H1 (cell line): ENCODE data around the gene ANXA2R. TPM values are rescaled to one million over a fixed set of nuclear protein-coding genes. Genes with fewer than 3 reads are reported as not detected.

Experiments used
- CHD7 ChIP-seq: fragments of 300-600 bp; sonication (generic); IDR thresholded peaks from 2 replicates; pipeline ENCODE4 v1.7.1; 2012; ENCODE audit warnings: low read length, moderate library complexity, mild to moderate bottlenecking, inconsistent platforms; ENCODE audit not compliant: insufficient replicate concordance
- E2F6 ChIP-seq: IDR thresholded peaks from 2 replicates; pipeline ENCODE4 v1.6.1; 2012; ENCODE audit warnings: inconsistent platforms
- HDAC2 ChIP-seq, 2 experiments: fragments of 300-600 bp in 1 of 2; sonication (generic) in 1 of 2; IDR thresholded peaks; 2 replicates each; pipeline ENCODE4 v1.6.1; 2011 to 2012; ENCODE audit warnings: low read depth in 2 of 2, low read length in 2 of 2, mild to moderate bottlenecking in 2 of 2, moderate library complexity in 2 of 2, borderline replicate concordance in 1 of 2, inconsistent platforms in 1 of 2
- JUND ChIP-seq: IDR thresholded peaks from 2 replicates; pipeline ENCODE4 v1.6.1; 2011; ENCODE audit warnings: mild to moderate bottlenecking, improper control_type of control experiment, low read length
- SIX5 ChIP-seq: IDR thresholded peaks from 2 replicates; pipeline ENCODE4 v1.6.1; 2011; ENCODE audit warnings: mild to moderate bottlenecking, low read depth, low read length
- SP2 ChIP-seq: IDR thresholded peaks from 2 replicates; pipeline ENCODE4 v1.6.1; 2012; ENCODE audit warnings: mild to moderate bottlenecking, low read length, inconsistent platforms
- TBP ChIP-seq: IDR thresholded peaks from 2 replicates; pipeline ENCODE4 v1.6.1; 2011; ENCODE audit warnings: low read depth, low read length, improper control_type of control experiment
- USF2 ChIP-seq: IDR thresholded peaks from 2 replicates; pipeline ENCODE4 v1.6.1; 2011; ENCODE audit warnings: low read length, improper control_type of control experiment
- polyA plus RNA-seq, 7 experiments: library from polyadenylated mRNA; depleted of rRNA in 3 of 7; stranded (reverse) in 5 of 7; unstranded in 2 of 7; fragments of >200 nt in 5 of 7; fragments of 200-250 nt in 2 of 7; gene quantifications; 1 replicate in 5 of 7; 2 replicates in 1 of 7; 4 replicates in 1 of 7; pipeline versions ENCODE4 v1.2.1 to v1.2.3, GENCODE V29; 2011 to 2013; ENCODE audit warnings: missing spikeins in 2 of 7, mixed read lengths in 2 of 7
- total RNA-seq: library from RNA; stranded (reverse); fragmentation: NEBNext Ultra II Directional; extraction: Animal tissue kit (Norgen Biotek cat#: 25700); gene quantifications from 2 replicates; pipeline ENCODE4 v1.2.1, GENCODE V29; 2021

Gene ANXA2R
- total and polyA plus RNA-seq, 2 of the 8 experiments (the other 6 are each of a cell fraction or from before 2014, with no cell fraction given) = 0.08 to 0.17 TPM

- TF ChIP-seq CHD7 = no peak
- TF ChIP-seq E2F6 = no peak
- no peak for TF ChIP-seq JUND
- no peak for TF ChIP-seq SIX5
- no peak for TF ChIP-seq TBP
- no peak for TF ChIP-seq SP2
- no peak for TF ChIP-seq USF2
- peak in 1 of 2 experiments; percentile 75; a peak in 1 of 4 replicates for TF ChIP-seq HDAC2 (IDR thresholded peaks at IDR 0.05; ENCODE audit: borderline replicate concordance in 1 of 2, low read depth in 2 of 2, low read length in 2 of 2)
Measured at GRCh38 chr5:42994555-42995359, 45.4 kb downstream of the ANXA2R start (continued).
